ENCODE measurements around the gene CCDC148. TPM values are rescaled to one million over a fixed set of nuclear protein-coding genes. Genes with fewer than 3 reads are reported as not detected.

Gene CCDC148
- total RNA-seq, 1 donor: 0.72 TPM

GRCh38 chr2:158199928-158200650, 256.5 kb downstream of the CCDC148 start:
- no peak for TF ChIP-seq CTCF (IDR thresholded peaks at IDR 0.05; ENCODE audit: insufficient read depth, low read length)
- DNase-seq (ENCODE audit: low read depth): no peak
- H3K4me3 ChIP-seq (ENCODE audit: low read depth, low read length): no peak overlapping the region

- TF ChIP-seq CTCF (IDR thresholded peaks at IDR 0.05; ENCODE audit: insufficient read depth, low read length): no peak
- H3K4me3 ChIP-seq (ENCODE audit: low read depth, low read length): no peak overlapping the region
- DNase-seq (ENCODE audit: low read depth): no peak
Observed at GRCh38 chr2:158197940-158198339, 258.6 kb downstream of the CCDC148 start.

- no peak for DNase-seq (ENCODE audit: low read depth)
- no peak for TF ChIP-seq CTCF (IDR thresholded peaks at IDR 0.05; ENCODE audit: insufficient read depth, low read length)
- no peak overlapping the region for H3K4me3 ChIP-seq (ENCODE audit: low read depth, low read length)
Observed at GRCh38 chr2:158194229-158194628, 262.3 kb downstream of the CCDC148 start.

GRCh38 chr2:158192515-158193443, 263.8 kb downstream of the CCDC148 start:
- DNase-seq (ENCODE audit: low read depth): no peak
- TF ChIP-seq CTCF (IDR thresholded peaks at IDR 0.05; ENCODE audit: insufficient read depth, low read length): no peak
- no peak overlapping the region for H3K4me3 ChIP-seq (ENCODE audit: low read depth, low read length)

GRCh38 chr2:158191076-158191895, 265.3 kb downstream of the CCDC148 start:
- no peak overlapping the region for H3K4me3 ChIP-seq (ENCODE audit: low read depth, low read length)
- DNase-seq (ENCODE audit: low read depth): peak; percentile 6
- TF ChIP-seq CTCF (IDR thresholded peaks at IDR 0.05; ENCODE audit: insufficient read depth, low read length): no peak

- no peak for TF ChIP-seq CTCF (IDR thresholded peaks at IDR 0.05; ENCODE audit: insufficient read depth, low read length)
- no peak for DNase-seq (ENCODE audit: low read depth)
- no peak overlapping the region for H3K4me3 ChIP-seq (ENCODE audit: low read depth, low read length)
Observed at GRCh38 chr2:158189526-158189925, 267.0 kb downstream of the CCDC148 start.

All from fibroblast of the aortic adventitia (primary cell).